ENCODE measurements around the gene SOCS6.

GRCh38 chr18:70243131-70243929, 45.5 kb upstream of the SOCS6 start:
- TF ChIP-seq EGR1 (IDR thresholded peaks at IDR 0.05) (no peak), ZBTB7A (IDR thresholded peaks at IDR 0.05; ENCODE audit: low read depth) (no peak), YY1 (IDR thresholded peaks at IDR 0.05; ENCODE audit: low read depth) (no peak), MAX (IDR thresholded peaks at IDR 0.05) (no peak)
- TF ChIP-seq, protein P1, sequence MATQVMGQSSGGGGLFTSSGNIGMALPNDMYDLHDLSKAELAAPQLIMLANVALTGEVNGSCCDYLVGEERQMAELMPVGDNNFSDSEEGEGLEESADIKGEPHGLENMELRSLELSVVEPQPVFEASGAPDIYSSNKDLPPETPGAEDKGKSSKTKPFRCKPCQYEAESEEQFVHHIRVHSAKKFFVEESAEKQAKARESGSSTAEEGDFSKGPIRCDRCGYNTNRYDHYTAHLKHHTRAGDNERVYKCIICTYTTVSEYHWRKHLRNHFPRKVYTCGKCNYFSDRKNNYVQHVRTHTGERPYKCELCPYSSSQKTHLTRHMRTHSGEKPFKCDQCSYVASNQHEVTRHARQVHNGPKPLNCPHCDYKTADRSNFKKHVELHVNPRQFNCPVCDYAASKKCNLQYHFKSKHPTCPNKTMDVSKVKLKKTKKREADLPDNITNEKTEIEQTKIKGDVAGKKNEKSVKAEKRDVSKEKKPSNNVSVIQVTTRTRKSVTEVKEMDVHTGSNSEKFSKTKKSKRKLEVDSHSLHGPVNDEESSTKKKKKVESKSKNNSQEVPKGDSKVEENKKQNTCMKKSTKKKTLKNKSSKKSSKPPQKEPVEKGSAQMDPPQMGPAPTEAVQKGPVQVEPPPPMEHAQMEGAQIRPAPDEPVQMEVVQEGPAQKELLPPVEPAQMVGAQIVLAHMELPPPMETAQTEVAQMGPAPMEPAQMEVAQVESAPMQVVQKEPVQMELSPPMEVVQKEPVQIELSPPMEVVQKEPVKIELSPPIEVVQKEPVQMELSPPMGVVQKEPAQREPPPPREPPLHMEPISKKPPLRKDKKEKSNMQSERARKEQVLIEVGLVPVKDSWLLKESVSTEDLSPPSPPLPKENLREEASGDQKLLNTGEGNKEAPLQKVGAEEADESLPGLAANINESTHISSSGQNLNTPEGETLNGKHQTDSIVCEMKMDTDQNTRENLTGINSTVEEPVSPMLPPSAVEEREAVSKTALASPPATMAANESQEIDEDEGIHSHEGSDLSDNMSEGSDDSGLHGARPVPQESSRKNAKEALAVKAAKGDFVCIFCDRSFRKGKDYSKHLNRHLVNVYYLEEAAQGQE (IDR thresholded peaks at IDR 0.05; ENCODE audit: low read depth), result no peak

Data from Ishikawa (cell line).